HepG2 (cell line): ENCODE data around the gene TULP3. TPM values are rescaled to one million over a fixed set of nuclear protein-coding genes. Genes with fewer than 3 reads are reported as not detected.
A peak's percentile ranks its signal among the peaks of the same experiment; 100 is the strongest.

Experiments
- BRD4 ChIP-seq: sonication (generic); formaldehyde crosslinking; IDR thresholded peaks from 2 replicates; pipeline ENCODE4 v1.4.0; 2020; ENCODE audit warnings: missing genetic modification reagents
- GATAD2A ChIP-seq: IDR thresholded peaks from 2 replicates; pipeline ENCODE4 v1.6.1; 2016
- HMGXB4 ChIP-seq, 2 experiments: sonication (generic) in 1 of 2; formaldehyde crosslinking in 1 of 2; IDR thresholded peaks; 2 replicates each; pipeline versions ENCODE4 v1.4.0 to v1.6.1; 2018 to 2020; ENCODE audit warnings: missing genetic modification reagents in 2 of 2, borderline replicate concordance in 1 of 2, low read depth in 1 of 2, mild to moderate bottlenecking in 1 of 2, missing biosample characterization in 1 of 2
- HNF1A ChIP-seq, 2 experiments: sonication (generic) in 1 of 2; formaldehyde crosslinking in 1 of 2; IDR thresholded peaks; 2 replicates each; pipeline versions ENCODE4 v1.4.0 to v1.6.1; 2016 to 2020; ENCODE audit warnings: borderline replicate concordance in 1 of 2, low read depth in 1 of 2, mild to moderate bottlenecking in 1 of 2, missing genetic modification reagents in 1 of 2
- KLF13 ChIP-seq: sonication (generic); formaldehyde crosslinking; IDR thresholded peaks from 2 replicates; pipeline ENCODE4 v1.4.0; 2020; ENCODE audit warnings: mild to moderate bottlenecking, missing genetic modification reagents
- MYC ChIP-seq: sonication (generic); formaldehyde crosslinking; IDR thresholded peaks from 2 replicates; pipeline ENCODE4 v1.9.0; 2021; ENCODE audit warnings: missing genetic modification reagents, borderline replicate concordance
- NONO ChIP-seq, 2 experiments: fragments of 450-650 bp in 1 of 2; sonication (generic) in 1 of 2; formaldehyde crosslinking in 1 of 2; IDR thresholded peaks in 1 of 2; conservative IDR thresholded peaks in 1 of 2; 2 replicates each; pipeline versions ENCODE4 v1.6.1 to v1.8.0; 2017 to 2022; ENCODE audit warnings: mild to moderate bottlenecking in 1 of 2, missing genetic modification reagents in 1 of 2, moderate library complexity in 1 of 2
- PAXIP1 ChIP-seq: sonication (generic); formaldehyde crosslinking; conservative IDR thresholded peaks from 2 replicates; pipeline ENCODE4 v1.4.0; 2020; ENCODE audit warnings: mild to moderate bottlenecking, missing genetic modification reagents, moderate library complexity
- ZBTB37 ChIP-seq: sonication (generic); formaldehyde crosslinking; IDR thresholded peaks from 2 replicates; pipeline ENCODE4 v1.4.0; 2020; ENCODE audit warnings: mild to moderate bottlenecking, missing genetic modification reagents
- ZNF816 ChIP-seq: sonication (generic); formaldehyde crosslinking; IDR thresholded peaks from 2 replicates; pipeline ENCODE4 v1.8.0; 2022; ENCODE audit warnings: missing genetic modification reagents, mild to moderate bottlenecking, borderline replicate concordance
- ZSCAN22 ChIP-seq: sonication (generic); formaldehyde crosslinking; IDR thresholded peaks from 2 replicates; pipeline ENCODE4 v1.4.0; 2020; ENCODE audit warnings: mild to moderate bottlenecking, missing genetic modification reagents
- polyA plus RNA-seq, 8 experiments: library from polyadenylated mRNA; depleted of rRNA in 3 of 8; stranded (reverse) in 7 of 8; unstranded in 1 of 8; fragments of >200 nt; fragmentation: Illumina TruSeq in 4 of 8; extraction: Trizol in 4 of 8; gene quantifications; 2 replicates each; pipeline versions ENCODE4 v1.2.1 to v1.2.3, GENCODE V29; 2011 to 2016; ENCODE audit warnings: low read depth in 4 of 8, missing spikeins in 1 of 8, mixed read lengths in 1 of 8; ENCODE audit not compliant: insufficient read depth in 1 of 8
- total RNA-seq, 5 experiments: library from RNA; depleted of rRNA; stranded (reverse); fragments of >200 nt; fragmentation: Illumina TruSeq; extraction: Trizol; gene quantifications; 2 replicates each; pipeline ENCODE4 v1.2.3, GENCODE V29; 2016; ENCODE audit warnings: low read depth in 1 of 5

TULP3 gene
- total and polyA plus RNA-seq, 2 of the 13 experiments (the other 11 are each of a cell fraction or from before 2014, with no cell fraction given) = 11.2 to 13.2 TPM

GRCh38 chr12:2877953-2878732 lies 12.5 kb upstream of the TULP3 start (continued):
- TF ChIP-seq GATAD2A (CRISPR knock-in tag) (0 out of 2 replicates have a peak, but pooled peaks have one; percentile 15), HNF1A (IDR thresholded peaks at IDR 0.05; ENCODE audit: low read depth) (no peak), HNF1A (CRISPR knock-in tag; IDR thresholded peaks at IDR 0.05; ENCODE audit: borderline replicate concordance) (0 out of 2 replicates have a peak, but pooled peaks have one; percentile 33), KLF13 (CRISPR knock-in tag) (no peak), PAXIP1 (0 out of 2 replicates have a peak, but pooled peaks have one; percentile 17), NONO (IDR thresholded peaks at IDR 0.05) (no peak), NONO (CRISPR knock-in tag; conservative IDR thresholded peaks at IDR 0.05) (no peak), ZSCAN22 (no peak), MYC (CRISPR knock-in tag) (peak; percentile 38; the same call in 1 of the 2 replicates), ZNF816 (CRISPR knock-in tag) (no peak), HMGXB4 (CRISPR knock-in tag; IDR thresholded peaks at IDR 0.05; ENCODE audit: borderline replicate concordance in 1 of 2, low read depth in 1 of 2) (peak in 1 of 2 experiments; percentile 24; a peak in 1 of 4 replicates), ZBTB37 (CRISPR knock-in tag) (no peak), BRD4 (CRISPR knock-in tag) (peak; percentile 55; the same call in 1 of the 2 replicates)
